ENCODE data around the gene FOXK2.
A peak's percentile ranks its signal among the peaks of the same experiment; 100 is the strongest.

Gene FOXK2

DNA sequence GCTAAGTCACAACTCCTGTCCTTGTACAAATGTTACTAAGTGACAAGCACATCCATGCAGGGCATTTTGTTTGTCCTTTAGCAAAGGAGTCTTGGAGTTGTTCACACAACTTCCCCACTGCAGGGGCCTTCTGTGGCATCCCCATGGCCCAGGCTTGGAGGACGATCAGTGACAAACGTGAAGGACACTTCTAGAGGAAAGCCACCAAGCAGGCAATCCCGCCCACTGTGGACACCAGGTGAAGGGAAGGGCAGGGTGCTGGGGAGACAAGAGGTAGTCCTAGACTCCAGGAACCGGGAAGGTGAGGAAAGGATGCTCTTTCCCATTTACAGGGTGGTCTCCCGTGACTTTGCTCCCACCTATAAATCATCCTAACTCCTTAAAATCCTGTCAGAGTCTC, 124.6 kb downstream of the FOXK2 start:
- DNase-seq = no peak

DNA sequence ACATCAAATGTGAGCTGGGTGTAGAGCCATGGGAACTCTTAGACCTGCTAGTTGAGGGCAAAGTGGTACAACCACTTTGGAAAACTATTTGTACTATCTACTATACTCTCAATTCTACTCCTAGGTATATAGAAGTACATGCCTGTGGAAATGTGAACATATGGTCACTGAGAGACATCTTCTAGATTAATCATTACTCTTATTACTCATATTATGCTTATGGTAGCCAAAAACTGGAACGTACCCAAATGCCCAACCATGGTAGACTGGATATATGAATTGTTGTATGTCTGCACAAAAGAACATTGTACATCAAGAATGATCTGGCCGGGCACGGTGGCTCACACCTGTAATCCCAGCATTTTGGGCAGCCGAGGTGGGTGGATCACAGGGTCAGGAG, 126.0 kb downstream of the FOXK2 start:
- DNase-seq = no peak

DNA sequence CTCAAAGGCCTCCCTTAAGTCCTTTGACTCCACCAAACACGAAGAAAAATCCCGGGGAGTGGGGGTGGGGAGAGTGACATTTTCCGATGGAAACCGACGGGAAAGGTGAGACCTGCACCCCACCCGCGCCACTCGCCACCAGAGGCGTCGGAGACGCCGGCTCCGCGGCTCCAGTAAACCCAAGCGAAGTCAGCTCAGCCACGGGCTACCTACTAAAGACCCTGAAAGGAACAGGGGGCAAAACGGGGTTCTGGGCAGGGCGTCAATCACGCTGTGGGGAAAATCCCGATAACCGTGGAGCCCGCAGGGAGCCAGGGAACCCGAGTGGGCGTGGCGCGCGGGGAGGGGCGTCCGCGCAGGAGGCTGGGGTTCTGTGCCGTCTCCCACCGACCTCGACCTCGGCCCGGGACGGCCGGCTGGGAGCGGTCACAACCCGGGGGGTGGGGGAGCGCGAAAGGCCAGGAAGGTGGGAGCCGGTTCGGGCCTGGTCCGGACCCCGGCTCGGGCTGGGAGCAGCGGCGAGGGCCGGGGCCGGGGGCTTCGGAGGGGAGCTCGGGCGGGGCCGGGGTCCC, 128.1 kb downstream of the FOXK2 start:
- no peak for DNase-seq

DNA sequence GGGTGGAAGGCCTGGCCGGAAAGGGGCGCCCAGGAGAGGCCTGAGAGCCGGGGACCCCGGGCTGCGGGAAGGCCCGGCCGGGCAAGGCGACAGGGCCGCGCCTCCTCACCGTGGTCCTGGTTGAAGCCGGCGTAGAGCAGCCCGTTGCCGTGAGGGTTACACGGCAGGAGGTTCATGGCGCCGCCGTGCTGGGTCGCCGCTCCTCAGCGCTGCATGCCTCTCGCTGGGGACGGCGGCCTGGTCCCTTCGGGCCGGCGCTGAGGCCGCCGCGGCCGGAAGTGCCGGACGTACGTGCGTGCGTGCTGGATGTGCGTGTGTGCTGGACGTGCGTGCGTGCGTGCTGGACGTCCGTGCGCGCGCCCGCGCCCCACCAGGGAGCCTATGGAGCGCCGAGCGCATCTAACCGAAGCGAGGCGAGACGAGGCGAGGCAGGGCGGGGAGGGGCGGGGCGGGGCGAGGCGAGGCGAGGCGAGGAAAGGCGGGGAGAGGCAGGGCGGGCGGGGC, 128.7 kb downstream of the FOXK2 start, which contains the start of gene WDR45B:
WDR45B (minus strand) TSS at position 280 of the 504 bp plus-strand sequence; CDS start at position 176, 104 bp downstream.
- DNase-seq = peak; percentile 46 to 96 (median 90)

DNA sequence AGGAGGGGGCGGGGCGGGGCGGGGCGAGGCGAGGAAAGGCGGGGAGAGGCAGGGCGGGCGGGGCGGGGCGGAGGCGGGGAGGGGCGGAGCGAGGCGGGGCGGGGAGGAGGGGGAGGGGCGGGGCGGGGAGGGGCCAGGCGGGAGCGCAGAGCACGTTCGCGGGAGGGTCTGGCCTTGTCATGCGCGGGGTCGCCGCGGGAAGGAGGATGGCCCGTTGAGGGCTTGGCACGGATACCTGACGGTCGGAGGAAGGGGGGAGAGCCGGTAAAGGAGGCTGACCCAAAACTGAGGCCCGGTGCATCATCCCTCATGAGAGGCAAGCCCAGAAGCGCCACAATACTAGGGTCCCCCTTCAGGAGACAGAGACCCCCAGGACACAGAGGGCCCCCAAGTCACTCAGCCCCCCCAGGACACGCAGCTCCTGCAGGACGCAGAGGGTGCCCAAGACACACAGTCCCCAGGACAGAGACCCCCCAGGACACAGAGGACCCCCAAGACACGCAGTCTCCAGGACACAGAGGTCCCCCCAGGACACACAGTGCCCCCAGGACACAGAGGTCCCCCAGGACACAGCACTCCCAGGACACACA, 129.3 kb downstream of the FOXK2 start:
- DNase-seq = peak in 4 of 14 donors; percentile 58 to 76 (median 75)

DNA sequence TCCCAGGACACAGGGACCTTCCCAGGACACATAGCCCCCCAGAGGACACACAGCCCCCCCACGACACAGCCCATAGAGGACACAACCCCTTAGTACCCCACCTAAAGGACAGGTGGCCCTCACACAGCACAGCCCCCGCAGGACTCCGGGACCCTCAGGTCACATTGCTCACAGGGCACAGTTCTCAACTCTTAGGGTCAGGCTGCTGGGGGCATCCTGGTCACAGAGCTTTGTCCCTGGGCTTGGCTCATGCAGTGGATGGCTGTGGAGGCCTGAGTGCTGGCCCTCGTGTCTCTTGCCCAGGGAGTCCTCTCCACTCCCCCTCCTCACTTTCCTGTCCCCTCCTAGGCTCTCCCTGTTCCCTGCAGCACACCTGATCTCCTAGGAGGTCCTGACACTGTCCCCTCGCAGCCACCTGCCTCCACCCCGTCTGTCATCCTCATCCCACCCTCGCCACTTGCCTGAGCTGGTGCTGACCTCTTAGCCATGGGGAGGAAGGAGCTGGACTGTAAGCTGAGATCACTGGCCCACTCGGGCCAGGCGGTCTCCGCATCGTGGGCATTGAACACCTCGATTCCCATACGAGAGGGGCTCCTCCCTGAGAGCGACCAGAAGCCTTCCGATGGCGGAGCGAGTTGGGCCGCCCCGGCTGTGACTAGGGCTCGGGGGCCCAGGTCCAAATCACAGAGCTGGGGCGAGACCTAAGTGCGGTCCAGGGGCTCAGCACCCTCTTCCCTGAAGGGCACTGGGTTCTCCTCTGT, 130.1 kb downstream of the FOXK2 start:
- no peak for DNase-seq

DNA sequence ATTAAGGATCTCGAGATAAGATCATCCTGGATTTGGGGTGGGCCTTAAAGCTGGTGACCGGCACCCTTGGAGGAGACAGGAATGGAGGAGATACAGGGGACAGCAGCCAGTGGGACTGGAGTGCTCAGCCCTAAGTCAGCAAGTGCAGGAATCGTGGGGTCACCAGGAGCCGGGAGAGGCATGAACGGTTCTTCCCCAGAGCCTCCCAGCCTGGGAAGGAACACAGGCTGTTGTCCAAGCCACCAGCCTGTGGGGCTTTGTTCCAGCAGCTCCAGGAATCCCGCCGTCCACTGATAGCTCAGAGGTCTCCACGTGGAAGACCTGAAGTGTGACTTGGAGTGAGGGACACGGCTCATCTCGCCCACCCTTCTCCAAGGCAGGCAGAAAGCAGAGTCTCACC, 131.2 kb downstream of the FOXK2 start:
- DNase-seq = no peak

DNA sequence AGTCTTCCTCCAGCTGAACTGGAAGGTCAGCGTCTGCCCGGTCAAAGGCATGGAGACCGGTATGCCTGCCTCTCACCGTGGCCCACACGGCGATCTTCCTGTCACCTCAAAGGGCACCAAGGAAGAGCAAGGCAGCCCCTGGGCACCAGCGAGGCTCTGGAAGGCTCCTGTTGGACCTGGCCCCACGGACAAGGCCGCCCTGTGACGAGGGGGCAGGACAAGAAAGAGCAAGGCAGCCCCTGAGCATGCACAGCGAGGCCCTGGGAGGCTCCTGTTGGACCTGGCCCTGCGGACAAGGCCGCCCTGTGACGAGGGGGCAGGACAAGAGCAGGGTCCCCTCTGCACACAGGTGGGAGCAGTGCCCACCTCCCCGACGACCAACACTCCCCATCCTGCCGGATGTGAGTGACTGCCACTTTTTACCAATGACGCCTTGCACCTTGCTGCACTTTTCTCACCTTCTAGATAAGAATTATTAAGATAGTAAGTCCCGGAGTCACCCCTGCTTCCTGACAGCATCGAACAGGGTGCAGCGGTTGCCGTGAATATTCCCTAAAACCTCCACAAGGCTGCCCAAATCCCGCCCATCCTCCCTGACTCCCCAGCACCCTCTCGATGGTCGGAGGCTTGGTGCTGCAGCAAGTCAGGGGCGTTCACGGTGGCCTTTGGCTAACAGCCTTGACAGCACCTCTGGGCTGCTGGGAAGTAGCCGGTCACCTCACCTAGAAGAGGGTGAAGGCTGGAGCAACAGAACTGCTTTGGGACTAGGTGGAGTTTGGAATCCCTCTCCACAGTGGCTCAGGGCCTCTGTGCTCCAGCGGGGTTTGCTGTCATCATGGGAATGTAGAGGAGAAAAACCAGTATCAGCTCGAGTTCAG, 134.4 kb downstream of the FOXK2 start:
- DNase-seq = no peak

Data from C1 segment of cervical spinal cord (tissue), 14 donors.